ENCODE results near the gene BTG2.
A peak's percentile ranks its signal among the peaks of the same experiment; 100 is the strongest.

Gene BTG2

GRCh38 chr1:203304391-203304918 lies 864 bp upstream of the BTG2 start:
- DNase-seq (ENCODE audit: low spot score): no peak
- H3K27ac ChIP-seq: peak overlapping the region; percentile 96 to 99
- H3K4me3 ChIP-seq: peak overlapping the region; percentile 80
- no peak for TF ChIP-seq CTCF (IDR thresholded peaks at IDR 0.05)

- Histone ChIP-seq H3K4me3 (peak overlapping the region; percentile 80), H3K27ac (peak overlapping the region; percentile 96 to 99)
- TF ChIP-seq CTCF (IDR thresholded peaks at IDR 0.05): no peak
- DNase-seq (ENCODE audit: low spot score): no peak
Observed at GRCh38 chr1:203305809-203306088, 430 bp downstream of the BTG2 start.

- H3K4me3 ChIP-seq: peak overlapping the region; percentile 80
- TF ChIP-seq CTCF (IDR thresholded peaks at IDR 0.05): no peak
- peak; percentile 94 for DNase-seq (ENCODE audit: low spot score)
- H3K27ac ChIP-seq: peak overlapping the region; percentile 96 to 99
Observed at GRCh38 chr1:203306089-203306964, 1.0 kb downstream of the BTG2 start.

GRCh38 chr1:203306965-203307541 lies 1.7 kb downstream of the BTG2 start:
- DNase-seq (ENCODE audit: low spot score): no peak
- peak overlapping the region; percentile 96 to 99 for H3K27ac ChIP-seq
- no peak for TF ChIP-seq CTCF (IDR thresholded peaks at IDR 0.05)
- peak overlapping the region; percentile 80 for H3K4me3 ChIP-seq

GRCh38 chr1:203307641-203308126 lies 2.4 kb downstream of the BTG2 start:
- no peak for TF ChIP-seq CTCF (IDR thresholded peaks at IDR 0.05)
- peak overlapping the region; percentile 80 for H3K4me3 ChIP-seq
- peak overlapping the region; percentile 96 to 99 for H3K27ac ChIP-seq
- no peak for DNase-seq (ENCODE audit: low spot score)

GRCh38 chr1:203308328-203308922 lies 3.1 kb downstream of the BTG2 start:
- no peak for TF ChIP-seq CTCF (IDR thresholded peaks at IDR 0.05)
- peak overlapping the region; percentile 80 for H3K4me3 ChIP-seq
- DNase-seq (ENCODE audit: low spot score): no peak

More at GRCh38 chr1:203308328-203308922, 3.1 kb downstream of the BTG2 start:
- H3K27ac ChIP-seq: peak overlapping the region; percentile 96 to 99

Measured in coronary artery (tissue), 2 donors.